IMR-90 (cell line): Measurements from ENCODE around the gene GKN1. TPM values are rescaled to one million over a fixed set of nuclear protein-coding genes. Genes with fewer than 3 reads are reported as not detected.

Source experiments
- ATAC-seq: fragments of 200-7000 bp; cut with Tn5 transposase; 2 replicates; pipeline ENCODE4 v1.9.1; 2020; ENCODE audit warnings: low read depth, mild to moderate bottlenecking, moderate library complexity
- BruUV-seq: library from RNA; stranded (reverse); fragments of 400-500 nt; replicated peaks from 2 replicates; lab custom pipeline; 2021; lab: Mats Ljungman, UMichigan
- CTCF ChIA-PET: fragments of 300-600 bp; formaldehyde crosslinking; extraction: SDS; loops from one replicate; lab custom pipeline; 2021; ENCODE audit warnings: antibody characterized with exemption; lab: Yijun Ruan, JAX
- POLR2A ChIA-PET: fragments of 300-600 bp; sonication (Branson Sonifier 250); formaldehyde crosslinking; loops from one replicate; lab custom pipeline; 2022; ENCODE audit warnings: antibody characterized with exemption; ENCODE audit not compliant: unreplicated experiment; lab: Charles Lee
- DNase-seq: peaks from one replicate; pipeline ENCODE4 v3.0.0; 2013
- H2AFZ ChIP-seq: replicated peaks from 2 replicates; pipeline ENCODE3; 2013; ENCODE audit warnings: low read length, mild to moderate bottlenecking; ENCODE audit not compliant: poor library complexity
- H2AK5ac ChIP-seq: 2 replicates; pipeline ENCODE4 v1.6.1; 2013; ENCODE audit warnings: low read depth, low read length, inconsistent platforms
- H2AK9ac ChIP-seq: replicated peaks from 2 replicates; pipeline ENCODE3; 2013; ENCODE audit warnings: mild to moderate bottlenecking, low read depth, low read length, moderate library complexity; ENCODE audit not compliant: poor library complexity
- H2BK120ac ChIP-seq: 2 replicates; pipeline ENCODE4 v1.6.1; 2013; ENCODE audit warnings: low read depth, low read length, inconsistent platforms
- H2BK15ac ChIP-seq: 3 replicates; pipeline ENCODE4 v1.6.1; 2013; ENCODE audit warnings: low read depth, low read length, inconsistent platforms
- H2BK20ac ChIP-seq: 2 replicates; pipeline ENCODE4 v1.6.1; 2013; ENCODE audit warnings: low read depth, mild to moderate bottlenecking, inconsistent platforms, low read length, moderate library complexity
- H2BK5ac ChIP-seq: 2 replicates; pipeline ENCODE4 v1.6.1; 2013; ENCODE audit warnings: mild to moderate bottlenecking, low read depth, low read length, inconsistent platforms; ENCODE audit not compliant: poor library complexity, severe bottlenecking
- H3K14ac ChIP-seq: replicated peaks from 2 replicates; pipeline ENCODE4 v1.6.1; 2013; ENCODE audit warnings: low read depth, low read length, inconsistent platforms
- H3K18ac ChIP-seq: 2 replicates; pipeline ENCODE4 v1.6.1; 2013; ENCODE audit warnings: low read depth, low read length, control low read depth
- H3K23ac ChIP-seq: 2 replicates; pipeline ENCODE4 v1.6.1; 2013; ENCODE audit warnings: low read depth, low read length, inconsistent platforms
- H3K27ac ChIP-seq: 2 replicates; pipeline ENCODE4 v1.5.1; 2013; ENCODE audit warnings: mild to moderate bottlenecking, control low read depth, low read length; ENCODE audit not compliant: insufficient read depth
- H3K27me3 ChIP-seq: 2 replicates; pipeline ENCODE4 v1.6.1; 2013; ENCODE audit warnings: low read length; ENCODE audit not compliant: control insufficient read depth, insufficient read depth
- H3K36me3 ChIP-seq: 2 replicates; pipeline ENCODE4 v1.6.1; 2013; ENCODE audit warnings: low read length, mixed read lengths; ENCODE audit not compliant: control insufficient read depth, insufficient read depth
- H3K4ac ChIP-seq: 2 replicates; pipeline ENCODE4 v1.6.1; 2013; ENCODE audit warnings: low read depth, low read length, inconsistent platforms
- H3K4me1 ChIP-seq: 2 replicates; pipeline ENCODE4 v1.6.1; 2013; ENCODE audit warnings: low read length, mixed read lengths; ENCODE audit not compliant: control insufficient read depth, insufficient read depth
- H3K4me2 ChIP-seq: 2 replicates; pipeline ENCODE4 v1.6.1; 2013; ENCODE audit warnings: low read depth, mild to moderate bottlenecking, control low read depth, low read length, moderate library complexity
- H3K4me3 ChIP-seq: 2 replicates; pipeline ENCODE4 v1.5.1; 2013; ENCODE audit warnings: low read depth, mild to moderate bottlenecking, control low read depth, low read length, moderate library complexity; ENCODE audit not compliant: insufficient read depth
- H3K56ac ChIP-seq: 2 replicates; pipeline ENCODE4 v1.6.1; 2013; ENCODE audit warnings: low read length, inconsistent platforms; ENCODE audit not compliant: insufficient read depth; ENCODE audit errors: extremely low read depth
- H3K79me1 ChIP-seq, 2 experiments: 2 replicates each; pipeline ENCODE4 v1.6.1; 2013; ENCODE audit warnings: low read length in 2 of 2, inconsistent platforms in 1 of 2, low read depth in 1 of 2
- H3K9ac ChIP-seq: 2 replicates; pipeline ENCODE4 v1.6.1; 2013; ENCODE audit warnings: low read depth, low read length, control low read depth
- H3K9me1 ChIP-seq: 2 replicates; pipeline ENCODE4 v1.6.1; 2013; ENCODE audit warnings: low read length, inconsistent platforms; ENCODE audit not compliant: insufficient read depth
- H3K9me3 ChIP-seq: 2 replicates; pipeline ENCODE4 v1.6.1; 2013; ENCODE audit warnings: low read length; ENCODE audit not compliant: control insufficient read depth, insufficient read depth
- H4K20me1 ChIP-seq: 2 replicates; pipeline ENCODE4 v1.6.1; 2013; ENCODE audit warnings: low read length, inconsistent platforms; ENCODE audit not compliant: insufficient read depth
- H4K5ac ChIP-seq: 2 replicates; pipeline ENCODE4 v1.6.1; 2013; ENCODE audit warnings: mild to moderate bottlenecking, low read depth, low read length, control low read depth
- H4K8ac ChIP-seq, 2 experiments: 2 replicates each; pipeline ENCODE4 v1.6.1; 2013; ENCODE audit warnings: low read depth in 2 of 2, low read length in 2 of 2, control low read depth in 1 of 2, inconsistent platforms in 1 of 2
- H4K91ac ChIP-seq: 2 replicates; pipeline ENCODE4 v1.6.1; 2013; ENCODE audit warnings: low read depth, low read length, inconsistent platforms; ENCODE audit not compliant: insufficient read depth
- POLR2A ChIP-seq: IDR thresholded peaks from 2 replicates; pipeline ENCODE4 v1.6.1; 2012; ENCODE audit warnings: mild to moderate bottlenecking, low read depth, low read length
- RAD21 ChIP-seq: IDR thresholded peaks from 2 replicates; pipeline ENCODE4 v1.6.1; 2012; ENCODE audit warnings: low read length, improper control_type of control experiment
- RFX5 ChIP-seq: IDR thresholded peaks from 2 replicates; pipeline ENCODE4 v1.8.0; 2012; ENCODE audit warnings: low read depth, mild to moderate bottlenecking, low read length, moderate library complexity
- WGBS, 2 experiments: methylation state at CpG; one replicate each; pipeline versions ENCODE4 v1.1.5 to v1.1.7; 2013; ENCODE audit warnings: missing lambda C conversion rate in 2 of 2; ENCODE audit not compliant: insufficient read length in 1 of 2; ENCODE audit errors: extremely low coverage in 2 of 2; 5-methylcytosine and 5-hydroxymethylcytosine counted together
- dilution Hi-C: fragments of 300-500 bp; cut with HindIII; formaldehyde crosslinking; loops from one replicate; pipeline ENCODE4 v1.14.3; 2018; ENCODE audit warnings: low sequenced_read_pairs; ENCODE audit not compliant: unreplicated experiment
- in situ Hi-C: fragments of 300-500 bp; cut with MboI; formaldehyde crosslinking; loops from 3 replicates; pipeline ENCODE4 v1.14.3; 2019; ENCODE audit warnings: low sequenced_read_pairs, inconsistent platforms, mixed read lengths
- intact Hi-C: fragments of 100-400 bp; cut with micrococcal nuclease; formaldehyde crosslinking; loops from 2 replicates; pipeline ENCODE4 v1.10.0; 2022
- polyA plus RNA-seq, 3 experiments: library from polyadenylated mRNA; depleted of rRNA; stranded (reverse); fragments of >200 nt; gene quantifications; 2 replicates each; pipeline ENCODE4 v1.2.3, GENCODE V29; 2012; ENCODE audit warnings: low replicate concordance in 1 of 3
- total RNA-seq: library from RNA; depleted of rRNA; stranded (reverse); fragments of >200 nt; gene quantifications from 2 replicates; pipeline ENCODE4 v1.2.3, GENCODE V29; 2012

Gene GKN1
- total and polyA plus RNA-seq, 2 of the 4 experiments (the other 2 are of a cell fraction) = not detected

- TF ChIP-seq RFX5 (no peak), RAD21 (no peak)
Observed at GRCh38 chr2:69010437-69011194, 36.2 kb downstream of the GKN1 start (continued).

- Histone ChIP-seq H3K4ac (0 out of 2 replicates have a peak overlapping the region, but pooled peaks have one; percentile 18), H3K9me1 (no peaks in the 10 kb centered on the region; the same call in 1 of the 2 replicates), H4K5ac (no peak overlapping the region), H3K4me1 (no peaks in the 10 kb centered on the region), H3K27me3 (no peaks in the 10 kb centered on the region), H4K20me1 (peaks cover 6% of the 10 kb centered on the region), H2BK20ac (peak overlapping the region; percentile 59), H2BK5ac (no peak overlapping the region), H3K79me1 (peaks cover 8 to 18% of the 10 kb centered on the region in 2 experiments), H3K9ac (no peak overlapping the region), H4K8ac (peak overlapping the region in 1 of 2 experiments; percentile 23; a peak in 2 of 4 replicates), H2AFZ (no peak overlapping the region), H3K36me3 (no peaks in the 10 kb centered on the region), H4K91ac (peak overlapping the region; percentile 40; the same call in 1 of the 2 replicates), H3K27ac (no peak overlapping the region), H3K18ac (no peak overlapping the region), H3K56ac (no peak overlapping the region), H3K4me2 (no peak overlapping the region), H3K4me3 (no peak overlapping the region), H2BK120ac (peak overlapping the region; percentile 85; the same call in 1 of the 2 replicates), H2AK5ac (peak overlapping the region; percentile 31; the same call in 1 of the 2 replicates), H3K14ac (peak overlapping the region; percentile 25; the same call in 1 of the 2 replicates), H3K23ac (peak overlapping the region; percentile 17; the same call in 1 of the 2 replicates), H3K9me3 (no peaks in the 10 kb centered on the region), H2AK9ac (no peak overlapping the region), H2BK15ac (peak overlapping the region; percentile 90; the same call in 2 of the 3 replicates)
- dilution Hi-C loops = loop anchor here (25.0 kb wide), 1 partner anchor 301 kb away; no protein-coding TSS in a partner anchor
- WGBS, 2 experiments = 100% methylated on average over 1 of the region's 4 CpGs; no CpG with 5 or more reads in 1 of the 2 experiments
- ATAC-seq (no peak), DNase-seq (no peak)
- no peak for TF ChIP-seq POLR2A
- POLR2A ChIA-PET = no interaction called here
- in situ Hi-C loops = loop anchor here (5.0 to 10.0 kb wide), 2 partner anchors 163 to 296 kb away; no protein-coding TSS in a partner anchor
- CTCF ChIA-PET = interaction anchor here (0.6 to 1.1 kb wide), 2 partner anchors 18 to 233 kb away, joined by 3 read pairs; no protein-coding TSS in a partner anchor
- intact Hi-C loops = loop anchor here (2.0 to 10.0 kb wide), 2 partner anchors 547 to 699 kb away; partner anchors contain the start of genes APLF and FBXO48
- BruUV-seq = no TSS peak
Observed at GRCh38 chr2:69011611-69012157, 37.2 kb downstream of the GKN1 start.
